Muscle layer of duodenum (tissue), 2 donors: ENCODE results near the gene KCNJ18.
"Not testable (repeated sequence)": the region's sequence is repeated elsewhere in the genome, so short reads cannot be mapped to it uniquely, and the experiment has no call there.

Experiments used
- H3K27ac ChIP-seq: one replicate; pipeline ENCODE4 v1.7.0; 2013; ENCODE audit warnings: mild to moderate bottlenecking, low read length
- H3K27me3 ChIP-seq: one replicate; pipeline ENCODE4 v1.7.0; 2013; ENCODE audit warnings: low read depth, mild to moderate bottlenecking, control low read depth, low read length
- H3K36me3 ChIP-seq, 2 donors: one replicate each; pipeline ENCODE4 v1.7.0; 2013; ENCODE audit warnings: low read length in 2 of 2, control low read depth in 1 of 2, mild to moderate bottlenecking in 1 of 2; ENCODE audit not compliant: insufficient read depth in 2 of 2, control insufficient read depth in 1 of 2
- H3K4me1 ChIP-seq, 2 donors: one replicate each; pipeline ENCODE4 v1.7.0; 2013; ENCODE audit warnings: low read length in 2 of 2, mild to moderate bottlenecking in 2 of 2, control low read depth in 1 of 2, moderate library complexity in 1 of 2; ENCODE audit not compliant: insufficient read depth in 2 of 2, control insufficient read depth in 1 of 2
- H3K4me3 ChIP-seq, 2 donors: one replicate each; pipeline ENCODE4 v1.7.0; 2013; ENCODE audit warnings: low read length in 2 of 2, low read depth in 1 of 2, mild to moderate bottlenecking in 1 of 2
- H3K9me3 ChIP-seq, 2 donors: one replicate each; pipeline ENCODE4 v1.7.0; 2013; ENCODE audit warnings: low read length in 2 of 2, control low read depth in 1 of 2, mild to moderate bottlenecking in 1 of 2; ENCODE audit not compliant: control insufficient read depth in 1 of 2
- donor health status: healthy.

KCNJ18 gene

GRCh38 chr17:21733931-21734330 is 41.6 kb downstream of the KCNJ18 start:
- not testable (repeated sequence) for H3K9me3 ChIP-seq, H3K36me3 ChIP-seq, H3K27me3 ChIP-seq, H3K4me1 ChIP-seq, H3K4me3 ChIP-seq, H3K27ac ChIP-seq

GRCh38 chr17:21735814-21736213 is 43.5 kb downstream of the KCNJ18 start:
- not testable (repeated sequence) for H3K36me3 ChIP-seq, H3K4me3 ChIP-seq, H3K4me1 ChIP-seq, H3K9me3 ChIP-seq, H3K27ac ChIP-seq, H3K27me3 ChIP-seq

- not testable (repeated sequence) for H3K27me3 ChIP-seq
Observed at GRCh38 chr17:21737015-21737580, 44.8 kb downstream of the KCNJ18 start.

DNA sequence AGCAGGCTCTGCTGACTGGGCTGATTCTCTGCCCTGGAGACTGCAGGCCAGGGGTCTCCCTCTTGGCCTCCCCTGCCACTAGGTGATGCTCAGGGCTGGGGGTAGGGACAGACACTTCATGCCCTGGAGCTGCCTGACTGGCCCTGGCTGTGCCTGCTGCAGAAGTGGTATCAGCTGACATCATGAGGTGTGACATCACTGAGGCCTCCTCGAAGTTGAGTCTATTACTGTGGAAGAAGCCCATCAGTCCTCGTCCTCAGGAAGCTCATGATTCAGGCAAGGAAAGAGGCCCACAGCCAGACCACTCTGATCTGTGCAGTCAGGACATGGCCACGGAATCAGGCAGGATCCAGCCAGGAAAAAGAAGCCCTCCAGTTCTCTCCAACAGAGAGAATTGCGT is 45.9 kb downstream of the KCNJ18 start:
- not testable (repeated sequence) for H3K4me3 ChIP-seq, H3K27ac ChIP-seq, H3K9me3 ChIP-seq, H3K36me3 ChIP-seq, H3K27me3 ChIP-seq, H3K4me1 ChIP-seq

More at GRCh38 chr17:21737015-21737580, 44.8 kb downstream of the KCNJ18 start:
- H3K36me3 ChIP-seq, H3K4me1 ChIP-seq, H3K27ac ChIP-seq, H3K4me3 ChIP-seq, H3K9me3 ChIP-seq: not testable (repeated sequence)

DNA sequence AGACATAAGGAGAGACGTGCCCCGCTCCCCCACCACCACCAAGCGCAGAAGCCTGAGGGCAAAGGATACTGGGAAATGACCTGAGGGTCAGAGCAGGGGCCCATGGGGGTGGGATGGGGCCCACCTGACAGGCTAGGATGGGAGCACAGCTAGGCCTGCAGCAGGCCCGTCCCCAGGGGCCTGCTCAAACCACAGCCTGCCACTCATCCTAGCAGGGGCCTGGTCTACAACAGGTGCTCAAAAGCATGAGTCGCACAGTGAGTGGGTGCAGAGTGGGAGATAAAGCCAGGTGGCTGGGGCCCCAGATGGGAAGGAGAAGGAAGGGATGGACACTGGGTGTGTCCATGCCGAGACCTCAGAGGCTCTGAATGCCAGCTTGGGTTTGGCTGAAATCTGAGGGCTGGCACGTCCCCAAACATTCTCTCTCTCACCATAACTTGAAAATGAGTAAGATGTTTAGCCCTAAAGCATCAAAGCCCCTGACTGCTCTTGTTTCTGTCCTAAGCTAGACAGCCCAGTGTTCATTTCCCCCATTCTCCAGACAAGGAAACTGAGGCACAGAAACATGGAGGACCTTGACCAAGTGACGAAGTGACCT is 46.7 kb downstream of the KCNJ18 start:
- H3K4me1 ChIP-seq, H3K9me3 ChIP-seq, H3K36me3 ChIP-seq, H3K27me3 ChIP-seq, H3K4me3 ChIP-seq, H3K27ac ChIP-seq: not testable (repeated sequence)

- H3K9me3 ChIP-seq, H3K27me3 ChIP-seq, H3K36me3 ChIP-seq, H3K4me3 ChIP-seq, H3K4me1 ChIP-seq, H3K27ac ChIP-seq: not testable (repeated sequence)
Observed at GRCh38 chr17:21739485-21739884, 47.2 kb downstream of the KCNJ18 start.

DNA sequence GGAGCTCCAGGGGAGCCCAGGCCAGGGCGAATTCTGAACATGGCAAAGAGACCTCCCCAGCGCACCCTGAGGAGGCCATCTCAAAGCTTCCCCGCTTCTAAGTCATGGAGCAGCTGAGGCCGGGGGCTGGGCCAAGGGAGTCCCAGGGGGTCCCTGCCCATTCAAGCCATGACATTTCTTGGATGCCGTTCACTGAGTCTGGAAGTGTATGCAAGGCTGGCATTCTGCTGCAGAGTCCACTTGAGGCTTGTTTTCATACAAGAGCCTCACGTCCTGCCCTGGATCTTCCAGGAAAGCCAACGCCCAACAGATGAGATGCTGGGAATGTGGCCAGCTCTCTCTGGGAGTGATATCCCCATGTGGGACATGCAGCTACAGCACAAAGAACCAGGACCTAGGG is 48.5 kb downstream of the KCNJ18 start:
- not testable (repeated sequence) for H3K36me3 ChIP-seq, H3K4me1 ChIP-seq, H3K4me3 ChIP-seq, H3K27ac ChIP-seq, H3K9me3 ChIP-seq, H3K27me3 ChIP-seq

- not testable (repeated sequence) for H3K4me3 ChIP-seq, H3K4me1 ChIP-seq, H3K27ac ChIP-seq, H3K9me3 ChIP-seq, H3K27me3 ChIP-seq, H3K36me3 ChIP-seq
Observed at GRCh38 chr17:21741520-21741919, 49.2 kb downstream of the KCNJ18 start.

DNA sequence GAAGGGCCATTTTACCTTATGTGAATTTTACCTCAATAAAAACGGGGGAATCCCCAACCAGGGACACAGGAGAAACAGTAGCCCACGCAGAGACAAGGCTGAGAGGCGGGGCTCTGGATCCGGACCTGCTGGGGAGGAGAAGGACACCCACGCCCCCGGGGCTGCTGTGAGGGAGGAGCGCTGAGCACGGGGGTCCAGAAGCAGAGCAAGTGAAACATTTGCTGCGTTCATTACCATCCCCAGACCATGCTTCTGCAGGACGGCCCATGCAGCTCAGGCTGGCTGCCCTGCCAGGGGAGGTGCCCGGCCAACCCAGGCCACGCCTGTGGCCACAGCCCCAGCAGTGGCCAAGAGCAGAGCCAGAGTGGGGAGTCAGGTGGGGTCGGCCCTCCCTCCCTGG is 50.0 kb downstream of the KCNJ18 start:
- Histone ChIP-seq H3K4me1 (no peaks in the 10 kb centered on the region), H3K9me3 (no peaks in the 10 kb centered on the region), H3K4me3 (no peak overlapping the region), H3K27ac (no peak overlapping the region), H3K36me3 (no peaks in the 10 kb centered on the region), H3K27me3 (no peaks in the 10 kb centered on the region)

- H3K4me3 ChIP-seq, H3K27ac ChIP-seq, H3K4me1 ChIP-seq, H3K36me3 ChIP-seq, H3K27me3 ChIP-seq, H3K9me3 ChIP-seq: not testable (repeated sequence)
Observed at GRCh38 chr17:21744151-21744550, 51.8 kb downstream of the KCNJ18 start.

DNA sequence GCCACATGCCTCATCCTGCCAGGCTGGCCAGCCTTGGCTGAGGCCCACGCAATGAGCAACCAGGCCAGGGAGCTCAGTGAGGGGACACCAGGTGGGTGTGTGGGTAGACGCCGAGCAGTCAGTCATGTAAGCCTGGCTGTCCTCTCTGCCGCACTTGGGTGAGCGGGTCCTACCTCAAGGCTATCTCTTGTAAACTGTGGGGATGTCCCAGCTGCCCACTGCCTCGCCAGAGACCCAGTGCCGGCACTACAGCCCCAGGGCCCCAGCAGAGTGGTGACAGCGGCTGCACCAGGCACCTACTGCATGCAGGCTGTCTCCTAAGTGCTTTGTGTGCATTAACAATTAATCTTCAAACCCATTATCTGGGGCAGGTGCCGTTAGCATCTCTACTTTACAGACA is 52.3 kb downstream of the KCNJ18 start:
- H3K4me3 ChIP-seq, H3K27ac ChIP-seq, H3K4me1 ChIP-seq, H3K27me3 ChIP-seq, H3K36me3 ChIP-seq, H3K9me3 ChIP-seq: not testable (repeated sequence)

DNA sequence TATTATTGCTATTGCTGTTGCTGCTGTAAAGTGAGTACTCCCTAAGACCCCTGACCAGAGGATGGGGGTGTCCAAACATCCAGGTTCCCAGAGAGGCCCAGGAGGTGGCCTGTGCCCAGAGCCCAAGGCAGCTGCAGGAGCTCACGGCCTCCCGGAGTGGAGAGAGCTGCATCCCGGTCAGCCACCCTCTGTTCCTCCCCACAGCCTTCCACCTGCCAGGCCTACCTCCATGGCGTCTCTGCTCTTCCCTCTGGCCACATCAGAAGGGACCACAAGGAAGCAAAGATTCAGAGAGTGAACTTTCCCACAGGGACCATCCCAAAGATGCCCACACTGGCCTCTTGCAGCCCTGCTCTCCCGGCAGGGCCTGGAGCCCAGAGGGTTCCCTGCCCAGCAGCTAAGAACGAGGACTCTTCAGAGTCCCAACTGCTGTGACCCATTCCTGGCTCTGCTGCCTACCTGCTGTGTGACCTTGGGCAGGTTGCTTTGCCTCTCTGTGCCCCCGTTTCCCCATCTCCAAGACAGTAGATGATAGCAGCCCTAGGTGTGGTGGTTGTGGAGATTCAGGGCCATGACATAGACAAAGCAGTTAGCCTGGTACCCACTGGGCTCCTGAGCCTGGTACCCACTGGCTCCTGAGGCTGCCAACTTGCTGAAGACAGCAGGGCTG is 53.2 kb downstream of the KCNJ18 start:
- H3K27ac ChIP-seq, H3K9me3 ChIP-seq, H3K4me3 ChIP-seq, H3K36me3 ChIP-seq, H3K4me1 ChIP-seq, H3K27me3 ChIP-seq: not testable (repeated sequence)
